GM23338 (cell line): Measurements from ENCODE around the gene CNTNAP2. TPM values are rescaled to one million over a fixed set of nuclear protein-coding genes. Genes with fewer than 3 reads are reported as not detected.

Experiments used
- ATAC-seq: fragments of 200-7000 bp; cut with Tn5 transposase; 3 replicates; pipeline ENCODE4 v1.9.1; 2020
- DNase-seq: peaks from one replicate; pipeline ENCODE4 v3.0.0-alpha.2; 2015; ENCODE audit warnings: low spot score
- H2AFZ ChIP-seq: fragments of 200-600 bp; sonication (generic); 2 replicates; pipeline ENCODE4 v1.8.0; 2016; ENCODE audit warnings: antibody characterized with exemption, mild to moderate bottlenecking, moderate library complexity
- H3F3A ChIP-seq: fragments of 200-600 bp; sonication (generic); replicated peaks from 2 replicates; pipeline ENCODE4 v1.8.0; 2017; ENCODE audit warnings: antibody characterized with exemption, mixed run types, low read depth
- H3K27ac ChIP-seq: fragments of 200-600 bp; sonication (generic); 2 replicates; pipeline ENCODE4 v1.6.1; 2016; ENCODE audit warnings: low read depth
- H3K27me3 ChIP-seq: fragments of 200-600 bp; sonication (generic); 2 replicates; pipeline ENCODE4 v1.8.0; 2016; ENCODE audit warnings: mild to moderate bottlenecking, mixed run types, moderate library complexity; ENCODE audit not compliant: insufficient read depth
- H3K36me3 ChIP-seq: fragments of 200-600 bp; sonication (generic); 2 replicates; pipeline ENCODE4 v1.8.0; 2016; ENCODE audit warnings: mild to moderate bottlenecking; ENCODE audit not compliant: insufficient read depth
- H3K4me1 ChIP-seq: fragments of 200-600 bp; sonication (generic); 2 replicates; pipeline ENCODE4 v1.8.0; 2016; ENCODE audit warnings: mild to moderate bottlenecking, moderate library complexity; ENCODE audit not compliant: insufficient read depth
- H3K4me2 ChIP-seq: fragments of 200-600 bp; sonication (generic); 2 replicates; pipeline ENCODE4 v1.7.1; 2017; ENCODE audit warnings: mixed run types
- H3K4me3 ChIP-seq: fragments of 200-600 bp; sonication (generic); 2 replicates; pipeline ENCODE4 v1.6.1; 2016; ENCODE audit warnings: mixed run types
- H3K79me2 ChIP-seq: fragments of 200-600 bp; sonication (generic); replicated peaks from 2 replicates; pipeline ENCODE4 v1.8.0; 2017; ENCODE audit warnings: mild to moderate bottlenecking; ENCODE audit not compliant: insufficient read depth
- H3K9me2 ChIP-seq: fragments of 200-600 bp; sonication (generic); 2 replicates; pipeline ENCODE4 v1.8.0; 2017; ENCODE audit not compliant: insufficient read depth
- H4K20me1 ChIP-seq: fragments of 200-600 bp; sonication (generic); replicated peaks from 2 replicates; pipeline ENCODE4 v1.8.0; 2017; ENCODE audit warnings: mild to moderate bottlenecking; ENCODE audit not compliant: insufficient read depth
- H3K27ac Mint-ChIP-seq: 2 replicates; pipeline ENCODE4 v1.8.0; 2020; ENCODE audit warnings: inconsistent platforms, mild to moderate bottlenecking, moderate library complexity, mixed read lengths
- H3K27me3 Mint-ChIP-seq: 3 replicates; pipeline ENCODE4 v1.8.0; 2022; ENCODE audit warnings: low read depth, mild to moderate bottlenecking, moderate library complexity, mixed read lengths, inconsistent platforms; ENCODE audit not compliant: insufficient read depth, poor library complexity
- H3K36me3 Mint-ChIP-seq: 3 replicates; pipeline ENCODE4 v1.8.0; 2021; ENCODE audit warnings: low read depth, mild to moderate bottlenecking, inconsistent platforms, moderate library complexity, mixed read lengths
- H3K4me1 Mint-ChIP-seq: 3 replicates; pipeline ENCODE4 v1.8.0; 2020; ENCODE audit warnings: mild to moderate bottlenecking, inconsistent platforms, mixed read lengths
- H3K4me3 Mint-ChIP-seq: 3 replicates; pipeline ENCODE4 v1.8.0; 2021; ENCODE audit warnings: moderate library complexity, mild to moderate bottlenecking, inconsistent platforms, mixed read lengths
- H3K9me3 Mint-ChIP-seq: 3 replicates; pipeline ENCODE4 v1.8.0; 2020; ENCODE audit warnings: moderate library complexity, mild to moderate bottlenecking, inconsistent platforms, mixed read lengths
- CREB1 ChIP-seq: fragments of 250-450 bp; sonication (Bioruptor Pico); IDR thresholded peaks from 2 replicates; pipeline ENCODE4 v1.5.0; 2020; ENCODE audit warnings: low read depth, mild to moderate bottlenecking, moderate library complexity
- EZH2 ChIP-seq: fragments of 200-600 bp; sonication (generic); IDR thresholded peaks from one replicate; pipeline ENCODE4 v1.8.0; 2017; ENCODE audit warnings: antibody characterized with exemption, mild to moderate bottlenecking, low read depth; ENCODE audit not compliant: unreplicated experiment
- EZH2phosphoT487 ChIP-seq: fragments of 200-600 bp; sonication (generic); IDR thresholded peaks from one replicate; pipeline ENCODE4 v1.8.1; 2018; ENCODE audit warnings: antibody characterized with exemption; ENCODE audit not compliant: unreplicated experiment
- JUNB ChIP-seq: IDR thresholded peaks from one replicate; pipeline ENCODE4 v1.6.1; 2016; ENCODE audit warnings: antibody characterized with exemption; ENCODE audit not compliant: unreplicated experiment
- NANOG ChIP-seq: IDR thresholded peaks from 2 replicates; pipeline ENCODE4 v1.6.1; 2016; ENCODE audit warnings: antibody characterized with exemption, borderline replicate concordance
- POLR2AphosphoS5 ChIP-seq: IDR thresholded peaks from 2 replicates; pipeline ENCODE4 v1.6.1; 2016; ENCODE audit warnings: antibody characterized with exemption, low read depth
- REST ChIP-seq: IDR thresholded peaks from one replicate; pipeline ENCODE4 v1.6.1; 2018; ENCODE audit warnings: antibody characterized with exemption; ENCODE audit not compliant: unreplicated experiment
- STAT1 ChIP-seq: IDR thresholded peaks from one replicate; pipeline ENCODE4 v1.6.1; 2016; ENCODE audit warnings: antibody characterized with exemption; ENCODE audit not compliant: unreplicated experiment
- ZNF114 ChIP-seq: fragments of 250-450 bp; sonication (Bioruptor Pico); IDR thresholded peaks from 2 replicates; pipeline ENCODE4 v1.5.0; 2020; ENCODE audit warnings: mild to moderate bottlenecking, moderate library complexity
- ZNF331 ChIP-seq: fragments of 250-450 bp; sonication (Bioruptor Pico); IDR thresholded peaks from 2 replicates; pipeline ENCODE4 v1.5.0; 2020; ENCODE audit warnings: low read depth, mild to moderate bottlenecking, moderate library complexity
- polyA plus RNA-seq: library from polyadenylated mRNA; unstranded; fragments of >200 nt; fragmentation: Nextera tagmentation; extraction: Ambion mirVana; gene quantifications from 2 replicates; pipeline ENCODE4 v1.2.1, GENCODE V29; 2016
- total RNA-seq: library from RNA; depleted of rRNA; stranded (reverse); fragments of >200 nt; shearing (Covaris generic); gene quantifications from 2 replicates; pipeline ENCODE4 v1.2.3, GENCODE V29; 2014
- TF ChIP-seq, protein P1 (sequence below): fragments of 250-450 bp; sonication (Bioruptor Pico); IDR thresholded peaks from 2 replicates; pipeline ENCODE4 v1.5.0; 2020; ENCODE audit warnings: mild to moderate bottlenecking, moderate library complexity
- TF ChIP-seq, protein P2 (sequence below), 2 experiments: fragments of 200-600 bp in 1 of 2; sonication (generic) in 1 of 2; conservative IDR thresholded peaks; 2 replicates each; pipeline versions ENCODE4 v1.5.1 to v1.6.1; 2016 to 2017; ENCODE audit warnings: antibody characterized with exemption in 2 of 2, low read depth in 2 of 2, mild to moderate bottlenecking in 2 of 2, moderate library complexity in 1 of 2

The CNTNAP2 gene
- total and polyA plus RNA-seq, 2 experiments from 2014 or later: 38.2 to 61.3 TPM

GRCh38 chr7:146661435-146661834 is 544.8 kb downstream of the CNTNAP2 start (continued):
- TF ChIP-seq, protein P1, sequence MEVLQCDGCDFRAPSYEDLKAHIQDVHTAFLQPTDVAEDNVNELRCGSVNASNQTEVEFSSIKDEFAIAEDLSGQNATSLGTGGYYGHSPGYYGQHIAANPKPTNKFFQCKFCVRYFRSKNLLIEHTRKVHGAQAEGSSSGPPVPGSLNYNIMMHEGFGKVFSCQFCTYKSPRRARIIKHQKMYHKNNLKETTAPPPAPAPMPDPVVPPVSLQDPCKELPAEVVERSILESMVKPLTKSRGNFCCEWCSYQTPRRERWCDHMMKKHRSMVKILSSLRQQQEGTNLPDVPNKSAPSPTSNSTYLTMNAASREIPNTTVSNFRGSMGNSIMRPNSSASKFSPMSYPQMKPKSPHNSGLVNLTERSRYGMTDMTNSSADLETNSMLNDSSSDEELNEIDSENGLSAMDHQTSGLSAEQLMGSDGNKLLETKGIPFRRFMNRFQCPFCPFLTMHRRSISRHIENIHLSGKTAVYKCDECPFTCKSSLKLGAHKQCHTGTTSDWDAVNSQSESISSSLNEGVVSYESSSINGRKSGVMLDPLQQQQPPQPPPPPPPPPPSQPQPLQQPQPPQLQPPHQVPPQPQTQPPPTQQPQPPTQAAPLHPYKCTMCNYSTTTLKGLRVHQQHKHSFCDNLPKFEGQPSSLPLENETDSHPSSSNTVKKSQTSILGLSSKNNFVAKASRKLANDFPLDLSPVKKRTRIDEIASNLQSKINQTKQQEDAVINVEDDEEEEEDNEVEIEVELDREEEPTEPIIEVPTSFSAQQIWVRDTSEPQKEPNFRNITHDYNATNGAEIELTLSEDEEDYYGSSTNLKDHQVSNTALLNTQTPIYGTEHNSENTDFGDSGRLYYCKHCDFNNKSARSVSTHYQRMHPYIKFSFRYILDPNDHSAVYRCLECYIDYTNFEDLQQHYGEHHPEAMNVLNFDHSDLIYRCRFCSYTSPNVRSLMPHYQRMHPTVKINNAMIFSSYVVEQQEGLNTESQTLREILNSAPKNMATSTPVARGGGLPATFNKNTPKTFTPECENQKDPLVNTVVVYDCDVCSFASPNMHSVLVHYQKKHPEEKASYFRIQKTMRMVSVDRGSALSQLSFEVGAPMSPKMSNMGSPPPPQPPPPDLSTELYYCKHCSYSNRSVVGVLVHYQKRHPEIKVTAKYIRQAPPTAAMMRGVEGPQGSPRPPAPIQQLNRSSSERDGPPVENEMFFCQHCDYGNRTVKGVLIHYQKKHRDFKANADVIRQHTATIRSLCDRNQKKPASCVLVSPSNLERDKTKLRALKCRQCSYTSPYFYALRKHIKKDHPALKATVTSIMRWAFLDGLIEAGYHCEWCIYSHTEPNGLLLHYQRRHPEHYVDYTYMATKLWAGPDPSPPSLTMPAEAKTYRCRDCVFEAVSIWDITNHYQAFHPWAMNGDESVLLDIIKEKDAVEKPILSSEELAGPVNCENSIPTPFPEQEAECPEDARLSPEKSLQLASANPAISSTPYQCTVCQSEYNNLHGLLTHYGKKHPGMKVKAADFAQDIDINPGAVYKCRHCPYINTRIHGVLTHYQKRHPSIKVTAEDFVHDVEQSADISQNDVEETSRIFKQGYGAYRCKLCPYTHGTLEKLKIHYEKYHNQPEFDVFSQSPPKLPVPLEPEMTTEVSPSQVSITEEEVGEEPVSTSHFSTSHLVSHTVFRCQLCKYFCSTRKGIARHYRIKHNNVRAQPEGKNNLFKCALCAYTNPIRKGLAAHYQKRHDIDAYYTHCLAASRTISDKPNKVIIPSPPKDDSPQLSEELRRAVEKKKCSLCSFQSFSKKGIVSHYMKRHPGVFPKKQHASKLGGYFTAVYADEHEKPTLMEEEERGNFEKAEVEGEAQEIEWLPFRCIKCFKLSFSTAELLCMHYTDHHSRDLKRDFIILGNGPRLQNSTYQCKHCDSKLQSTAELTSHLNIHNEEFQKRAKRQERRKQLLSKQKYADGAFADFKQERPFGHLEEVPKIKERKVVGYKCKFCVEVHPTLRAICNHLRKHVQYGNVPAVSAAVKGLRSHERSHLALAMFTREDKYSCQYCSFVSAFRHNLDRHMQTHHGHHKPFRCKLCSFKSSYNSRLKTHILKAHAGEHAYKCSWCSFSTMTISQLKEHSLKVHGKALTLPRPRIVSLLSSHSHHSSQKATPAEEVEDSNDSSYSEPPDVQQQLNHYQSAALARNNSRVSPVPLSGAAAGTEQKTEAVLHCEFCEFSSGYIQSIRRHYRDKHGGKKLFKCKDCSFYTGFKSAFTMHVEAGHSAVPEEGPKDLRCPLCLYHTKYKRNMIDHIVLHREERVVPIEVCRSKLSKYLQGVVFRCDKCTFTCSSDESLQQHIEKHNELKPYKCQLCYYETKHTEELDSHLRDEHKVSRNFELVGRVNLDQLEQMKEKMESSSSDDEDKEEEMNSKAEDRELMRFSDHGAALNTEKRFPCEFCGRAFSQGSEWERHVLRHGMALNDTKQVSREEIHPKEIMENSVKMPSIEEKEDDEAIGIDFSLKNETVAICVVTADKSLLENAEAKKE: no peak
- TF ChIP-seq POLR2AphosphoS5 (no peak), ZNF114 (CRISPR knock-in tag) (no peak), EZH2phosphoT487 (no peak), STAT1 (no peak), NANOG (no peak), ZNF331 (no peak), EZH2 (no peak)

- no peak for ATAC-seq
- no peaks in the 10 kb centered on the region for H3F3A ChIP-seq
- TF ChIP-seq, protein P2, sequence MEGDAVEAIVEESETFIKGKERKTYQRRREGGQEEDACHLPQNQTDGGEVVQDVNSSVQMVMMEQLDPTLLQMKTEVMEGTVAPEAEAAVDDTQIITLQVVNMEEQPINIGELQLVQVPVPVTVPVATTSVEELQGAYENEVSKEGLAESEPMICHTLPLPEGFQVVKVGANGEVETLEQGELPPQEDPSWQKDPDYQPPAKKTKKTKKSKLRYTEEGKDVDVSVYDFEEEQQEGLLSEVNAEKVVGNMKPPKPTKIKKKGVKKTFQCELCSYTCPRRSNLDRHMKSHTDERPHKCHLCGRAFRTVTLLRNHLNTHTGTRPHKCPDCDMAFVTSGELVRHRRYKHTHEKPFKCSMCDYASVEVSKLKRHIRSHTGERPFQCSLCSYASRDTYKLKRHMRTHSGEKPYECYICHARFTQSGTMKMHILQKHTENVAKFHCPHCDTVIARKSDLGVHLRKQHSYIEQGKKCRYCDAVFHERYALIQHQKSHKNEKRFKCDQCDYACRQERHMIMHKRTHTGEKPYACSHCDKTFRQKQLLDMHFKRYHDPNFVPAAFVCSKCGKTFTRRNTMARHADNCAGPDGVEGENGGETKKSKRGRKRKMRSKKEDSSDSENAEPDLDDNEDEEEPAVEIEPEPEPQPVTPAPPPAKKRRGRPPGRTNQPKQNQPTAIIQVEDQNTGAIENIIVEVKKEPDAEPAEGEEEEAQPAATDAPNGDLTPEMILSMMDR (conservative IDR thresholded peaks at IDR 0.05; ENCODE audit: low read depth in 2 of 2): no peak
- no peak for TF ChIP-seq CREB1 (CRISPR knock-in tag)
- no peak for TF ChIP-seq JUNB
- no peak for TF ChIP-seq EZH2
- TF ChIP-seq REST: no peak
- no peak for TF ChIP-seq ZNF331
- no peak for TF ChIP-seq STAT1
- TF ChIP-seq NANOG: no peak
Measured at GRCh38 chr7:146661929-146662328, 545.3 kb downstream of the CNTNAP2 start.

More at GRCh38 chr7:146661929-146662328, 545.3 kb downstream of the CNTNAP2 start:
- Mint-ChIP-seq H3K36me3 (no peaks in the 10 kb centered on the region), H3K27ac (no peak overlapping the region), H3K4me1 (no peaks in the 10 kb centered on the region), H3K27me3 (peaks cover 3% of the 10 kb centered on the region), H3K4me3 (no peak overlapping the region), H3K9me3 (peaks cover 19% of the 10 kb centered on the region; the same call in 2 of the 3 replicates)
- Histone ChIP-seq H3K4me1 (no peaks in the 10 kb centered on the region), H3K9me2 (no peaks in the 10 kb centered on the region), H4K20me1 (no peaks in the 10 kb centered on the region), H3K27ac (no peak overlapping the region), H3K27me3 (no peaks in the 10 kb centered on the region), H3K79me2 (no peaks in the 10 kb centered on the region), H3K4me3 (no peak overlapping the region), H3K4me2 (no peak overlapping the region), H3K36me3 (no peaks in the 10 kb centered on the region), H2AFZ (no peak overlapping the region)
- DNase-seq: no peak
